ENCODE data around the gene MZT2B.
"Not testable (repeated sequence)": the region's sequence is repeated elsewhere in the genome, so short reads cannot be mapped to it uniquely, and the experiment has no call there.

The MZT2B gene

GRCh38 chr2:130180404-130181324, 1.4 kb upstream of the MZT2B start:
- not testable (repeated sequence) for DNase-seq

DNA sequence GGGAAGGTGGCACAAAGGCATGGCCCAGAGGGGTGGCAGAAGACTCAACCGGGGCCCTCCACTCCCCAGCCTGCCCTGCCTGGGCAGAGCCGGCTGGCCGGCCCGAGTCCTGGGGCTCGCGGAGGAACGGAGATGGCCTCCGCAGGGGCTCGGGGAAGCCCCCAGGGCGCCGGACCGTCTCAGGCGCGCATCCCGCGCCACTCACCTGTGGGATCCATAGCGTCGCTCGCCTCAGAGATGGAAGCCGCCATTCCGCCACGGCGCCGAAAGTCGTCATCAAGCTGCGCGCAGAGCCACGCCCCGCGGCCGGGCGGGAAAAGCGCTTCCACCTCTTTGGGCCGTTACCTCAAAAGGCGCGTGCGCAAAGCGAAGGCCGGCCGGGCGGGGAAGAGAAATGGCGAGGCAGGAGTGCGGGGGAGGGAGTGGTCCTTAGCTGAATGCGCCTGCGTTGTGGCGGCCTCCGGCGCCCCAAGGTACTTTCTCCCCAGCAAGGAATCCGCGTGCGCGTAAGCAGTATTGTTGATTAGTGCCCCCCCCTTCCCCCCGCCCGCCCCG, 660 bp upstream of the MZT2B start, which contains the start of gene SMPD4:
Gene SMPD4 (minus strand): TSS at position 278 of the 555 bp plus-strand sequence. CDS start 5,010 bp downstream, outside the sequence.
- DNase-seq: peak; percentile 94

GRCh38 chr2:130182826-130183511, 907 bp downstream of the MZT2B start:
- not testable (repeated sequence) for DNase-seq

GRCh38 chr2:130183512-130184373, 1.7 kb downstream of the MZT2B start:
- no peak for DNase-seq

- no peak for DNase-seq
Observed at GRCh38 chr2:130185436-130185835, 3.4 kb downstream of the MZT2B start.

DNA sequence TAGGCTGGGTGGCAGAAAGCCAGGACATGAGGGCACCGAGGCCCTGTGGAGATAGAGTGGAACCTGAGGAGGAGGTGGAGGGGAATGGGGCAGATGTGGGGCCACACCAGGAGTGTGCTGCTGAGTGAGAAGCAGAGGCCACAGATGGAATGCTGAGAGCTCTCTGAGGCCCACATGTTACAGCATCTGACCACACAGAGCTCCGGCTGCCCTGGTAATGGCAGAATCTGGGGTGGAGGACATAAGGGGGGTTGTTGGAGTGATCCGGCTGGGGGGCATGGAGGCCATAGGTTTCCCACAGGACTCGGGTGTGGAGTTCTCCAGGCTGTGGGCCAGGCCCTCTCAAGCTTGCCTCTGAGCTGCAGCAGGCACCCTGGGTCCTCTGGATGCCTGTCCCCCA, 3.8 kb downstream of the MZT2B start:
- no peak for DNase-seq

DNA sequence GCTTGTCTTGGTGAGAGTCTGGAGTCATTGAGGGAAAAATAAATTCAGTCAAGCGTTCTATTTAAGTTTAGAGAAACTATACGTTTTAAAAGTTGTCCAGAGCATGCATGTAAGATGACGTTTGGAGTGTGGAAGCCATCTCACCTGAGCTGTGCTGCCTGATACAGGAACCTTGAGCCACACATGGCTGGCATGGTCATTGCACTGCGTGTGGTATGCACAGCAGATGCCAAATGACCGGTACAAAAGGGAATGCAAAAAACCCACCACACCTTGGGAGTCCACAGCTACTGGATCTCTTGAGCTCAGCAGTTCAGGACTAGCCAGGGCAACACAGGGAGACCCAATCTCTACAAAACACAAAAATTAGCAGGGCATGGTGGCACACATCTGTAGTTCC, 4.3 kb downstream of the MZT2B start:
- DNase-seq: no peak

DNA sequence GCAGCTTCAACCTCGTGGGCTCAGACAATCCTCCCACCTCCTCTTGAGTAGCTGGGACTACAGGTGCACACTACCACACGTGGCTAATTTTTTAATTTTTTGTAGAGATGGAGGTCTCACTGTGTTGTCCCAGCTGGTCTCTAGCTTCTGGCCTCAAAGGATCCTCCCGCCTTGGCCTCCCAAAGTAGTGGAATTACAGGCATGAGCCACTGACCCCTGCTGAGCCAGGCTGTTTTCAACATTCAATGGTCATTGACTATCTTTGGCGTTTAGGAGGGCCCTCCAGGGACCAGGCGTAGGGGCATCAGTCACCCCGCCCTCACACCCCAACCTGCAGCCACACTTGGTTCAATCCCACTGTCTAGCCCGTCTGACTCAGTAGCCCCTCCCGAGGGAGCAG, 5.2 kb downstream of the MZT2B start:
- no peak for DNase-seq

DNA sequence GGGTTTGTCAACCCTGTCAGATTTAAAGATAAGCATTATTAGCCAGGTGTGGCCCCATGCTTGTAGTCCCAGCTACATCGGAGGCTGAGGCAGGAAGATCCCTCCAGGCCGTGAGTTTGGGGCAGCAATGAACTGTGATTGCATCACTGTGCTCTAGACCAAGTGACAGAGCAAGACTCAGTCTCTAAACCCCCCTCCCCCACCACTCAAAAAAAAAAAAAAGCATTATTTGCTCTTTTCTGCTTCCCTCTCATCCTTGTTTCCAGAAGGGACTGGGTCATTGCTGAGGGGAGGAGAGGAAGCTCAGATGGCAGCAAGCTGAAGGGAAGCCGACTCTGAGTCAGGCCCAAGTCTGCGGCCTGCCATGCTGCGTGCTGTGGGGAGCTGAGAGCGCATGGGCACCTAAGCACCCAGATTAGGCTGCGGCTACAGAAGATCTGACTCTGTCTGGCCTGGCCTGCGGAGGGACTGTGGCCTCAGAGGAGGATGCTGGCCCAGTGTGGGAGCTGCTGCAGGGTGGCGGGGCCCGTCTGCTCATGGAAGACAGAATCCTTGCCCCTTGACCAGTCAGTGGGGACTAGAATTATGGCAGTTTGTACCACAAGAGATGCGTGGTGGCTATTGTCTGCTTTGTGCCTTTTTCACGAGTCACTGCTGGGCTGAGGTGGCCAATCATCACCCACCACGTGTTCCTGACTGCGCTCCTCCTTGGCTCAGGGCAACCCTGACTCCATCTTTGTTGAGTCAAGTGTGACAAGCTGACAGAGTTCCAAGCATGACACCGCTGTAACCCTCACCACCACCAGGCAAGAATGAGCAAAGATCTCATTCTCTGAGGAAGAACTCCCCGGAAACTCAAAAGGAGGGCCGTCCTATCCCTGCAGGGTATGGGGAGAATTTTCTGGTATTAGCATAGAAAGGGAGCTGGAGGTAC, 6.1 kb downstream of the MZT2B start:
- not testable (repeated sequence) for DNase-seq

GRCh38 chr2:130188958-130189357, 6.9 kb downstream of the MZT2B start:
- not testable (repeated sequence) for DNase-seq

- no peak for DNase-seq
Observed at GRCh38 chr2:130190237-130190636, 8.2 kb downstream of the MZT2B start.

DNA sequence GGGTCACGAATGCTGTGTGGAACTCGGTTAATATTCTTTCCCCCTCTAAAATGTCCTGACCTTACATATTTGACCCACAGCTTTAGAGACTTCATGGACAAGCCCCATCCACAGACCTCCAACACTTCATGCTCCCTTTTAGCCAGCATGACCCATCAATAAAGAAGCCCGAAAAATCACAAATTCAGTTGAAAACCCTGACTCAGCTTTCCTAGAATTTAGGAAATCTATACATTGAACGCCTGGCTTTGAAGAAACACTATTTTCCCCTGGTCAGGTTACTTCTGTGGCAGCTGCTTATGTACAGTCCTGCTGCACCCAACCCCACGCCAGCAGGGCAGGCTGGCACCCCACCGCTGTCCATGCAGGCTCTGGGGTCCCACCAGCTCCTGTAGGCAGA, 9.3 kb downstream of the MZT2B start:
- DNase-seq: not testable (repeated sequence)

DNA sequence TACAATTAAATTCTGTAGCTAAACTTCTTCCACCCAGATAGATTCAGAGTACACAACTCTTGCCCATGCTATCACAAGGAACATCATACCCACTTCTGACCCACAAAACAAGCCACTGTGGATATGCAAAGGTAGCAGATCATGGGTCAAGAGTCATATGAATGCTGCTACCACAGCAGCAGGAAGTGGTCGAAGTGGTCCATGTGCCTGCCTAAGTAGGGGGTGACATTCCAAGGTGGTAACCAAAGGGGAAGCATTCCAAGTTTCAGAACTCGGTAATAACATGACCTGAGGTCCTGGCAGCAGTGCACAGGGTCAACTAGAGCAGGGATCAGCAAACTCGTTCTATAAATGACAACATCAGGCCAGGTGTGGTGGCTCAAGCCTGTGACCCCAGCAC, 10.4 kb downstream of the MZT2B start:
- DNase-seq: not testable (repeated sequence)

DNA sequence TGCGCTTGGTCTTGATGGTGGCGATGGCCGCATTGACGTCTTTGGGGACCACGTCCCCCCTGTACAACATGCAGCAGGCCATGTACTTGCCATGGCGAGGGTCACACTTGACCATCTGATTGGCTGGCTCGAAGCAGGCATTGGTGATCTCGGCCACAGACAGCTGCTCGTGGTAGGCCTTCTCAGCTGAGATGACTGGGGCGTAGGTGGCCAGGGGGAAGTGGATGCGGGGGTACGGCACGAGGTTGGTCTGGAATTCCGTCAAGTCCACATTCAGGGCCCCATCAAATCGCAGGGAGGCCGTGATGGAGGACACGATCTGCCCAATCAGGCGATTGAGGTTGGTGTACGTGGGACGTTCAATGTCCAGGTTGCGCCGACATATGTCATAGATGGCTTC, 11.8 kb downstream of the MZT2B start:
- not testable (repeated sequence) for DNase-seq

DNA sequence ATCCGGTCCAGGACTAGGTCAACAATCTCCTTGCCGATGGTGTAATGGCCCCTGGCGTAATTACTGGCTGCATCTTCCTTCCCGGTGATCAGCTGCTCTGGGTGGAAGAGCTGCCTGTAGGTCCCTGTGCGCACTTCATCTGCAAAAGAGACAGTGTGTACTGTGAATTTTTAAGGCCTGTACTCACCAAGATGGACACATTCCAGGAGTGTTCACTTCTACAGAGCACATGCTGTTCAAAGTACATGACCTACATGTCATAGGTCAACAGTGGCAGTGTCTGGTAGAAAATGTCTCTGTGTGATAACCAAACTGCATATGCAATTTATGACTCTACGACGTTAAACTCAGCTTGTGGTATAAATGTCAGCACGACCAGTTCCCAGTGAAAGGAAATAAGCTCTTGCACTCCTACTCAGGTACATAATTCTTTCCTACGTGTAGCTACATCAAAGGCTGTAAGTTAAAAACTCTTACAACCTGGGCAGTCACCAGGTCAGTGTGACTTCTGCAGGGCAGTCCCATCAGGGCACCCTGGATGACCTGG, 13.1 kb downstream of the MZT2B start:
- DNase-seq: not testable (repeated sequence)

DNA sequence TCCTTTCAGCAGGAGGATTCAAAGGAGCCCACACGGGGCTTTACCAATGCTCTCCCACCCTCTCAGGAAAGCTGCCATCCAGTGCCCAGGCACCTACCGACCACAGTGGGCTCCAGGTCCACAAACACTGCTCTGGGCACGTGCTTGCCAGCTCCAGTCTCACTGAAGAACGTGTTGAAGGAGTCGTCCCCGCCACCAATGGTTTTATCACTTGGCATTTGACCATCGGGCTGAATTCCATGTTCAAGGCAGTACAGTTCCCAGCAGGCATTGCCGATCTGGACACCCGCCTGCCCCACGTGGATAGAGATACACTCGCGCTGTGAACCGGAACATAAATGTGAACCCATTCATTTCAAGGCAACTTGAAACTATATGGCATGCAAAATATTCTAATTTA, 14.0 kb downstream of the MZT2B start:
- not testable (repeated sequence) for DNase-seq

DNA sequence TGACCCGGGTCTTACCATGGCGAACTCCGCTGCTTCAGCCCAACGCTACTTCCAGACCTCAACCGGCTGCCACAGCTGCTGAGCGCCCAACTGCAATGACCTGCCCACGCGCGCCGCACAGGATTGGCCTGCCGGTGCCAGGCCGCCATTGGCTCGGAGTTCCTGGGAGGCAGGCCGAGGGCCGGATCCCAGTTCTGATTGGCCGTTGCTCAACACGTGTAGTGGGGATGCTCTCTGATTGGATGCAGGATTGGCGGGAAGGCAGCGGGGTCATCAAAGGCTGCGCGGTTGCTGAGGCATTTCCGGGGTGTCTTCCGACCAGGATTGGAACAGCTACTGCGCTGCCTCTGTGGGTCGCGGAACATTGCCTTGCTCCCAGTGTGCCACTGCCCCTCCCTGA, 16.3 kb downstream of the MZT2B start, which contains the start of gene TUBA3E:
Gene TUBA3E (minus strand): TSS at position 97 of the 400 bp plus-strand sequence. CDS start 79 bp downstream, at position 18.
- DNase-seq: no peak

GRCh38 chr2:130202518-130202917, 20.5 kb downstream of the MZT2B start:
- peak; percentile 21 for DNase-seq

GRCh38 chr2:130203150-130203549, 21.1 kb downstream of the MZT2B start:
- not testable (repeated sequence) for DNase-seq

GRCh38 chr2:130207051-130207450, 25.0 kb downstream of the MZT2B start:
- not testable (repeated sequence) for DNase-seq

GRCh38 chr2:130219147-130219546, 37.1 kb downstream of the MZT2B start:
- DNase-seq: not testable (repeated sequence)

Measured in NCI-H69 (cell line).